Astrocyte of the cerebellum (primary cell): ENCODE measurements around the gene CLMN.

ENCODE experiments used
- DNase-seq: peaks from one replicate; pipeline ENCODE4 v3.0.0-alpha.2; 2011; ENCODE audit warnings: low read depth
- H3K4me3 ChIP-seq: 2 replicates; pipeline ENCODE4 v1.5.1; 2011; ENCODE audit warnings: mild to moderate bottlenecking, low read depth, low read length, moderate library complexity
- CTCF ChIP-seq: IDR thresholded peaks from 2 replicates; pipeline ENCODE4 v1.5.1; 2012; ENCODE audit warnings: low read length, low read depth, moderate library complexity, mild to moderate bottlenecking; ENCODE audit errors: missing control alignments
- in situ Hi-C: cut with HindIII; loops from 2 replicates; pipeline ENCODE4 v1.10.0; 2017; ENCODE audit warnings: low sequenced_read_pairs

Gene CLMN

GRCh38 chr14:95256002-95256775 is 63.5 kb downstream of the CLMN start:
- H3K4me3 ChIP-seq = no peak overlapping the region
- TF ChIP-seq CTCF = no peak
- in situ Hi-C loops = no loop called here
- DNase-seq = no peak

GRCh38 chr14:95255487-95255886 is 64.2 kb downstream of the CLMN start:
- TF ChIP-seq CTCF = no peak
- in situ Hi-C loops = no loop called here
- H3K4me3 ChIP-seq = no peak overlapping the region
- DNase-seq = no peak

- in situ Hi-C loops = no loop called here
- no peak for DNase-seq
- no peak overlapping the region for H3K4me3 ChIP-seq
- TF ChIP-seq CTCF = no peak
Measured at GRCh38 chr14:95255013-95255412, 64.7 kb downstream of the CLMN start.

- no peak for DNase-seq
- no peak overlapping the region for H3K4me3 ChIP-seq
- in situ Hi-C loops = no loop called here
- no peak for TF ChIP-seq CTCF
Measured at GRCh38 chr14:95254288-95254687, 65.4 kb downstream of the CLMN start.

GRCh38 chr14:95253039-95253630 is 66.6 kb downstream of the CLMN start:
- no peak for DNase-seq
- in situ Hi-C loops = no loop called here
- H3K4me3 ChIP-seq = no peak overlapping the region
- TF ChIP-seq CTCF = no peak

GRCh38 chr14:95252219-95252618 is 67.5 kb downstream of the CLMN start:
- in situ Hi-C loops = no loop called here
- TF ChIP-seq CTCF = no peak
- DNase-seq = no peak
- no peak overlapping the region for H3K4me3 ChIP-seq
